GM18909 (cell line): ENCODE data around the gene TENM3.

Experiments used
- ATAC-seq: cut with Tn5 transposase; IDR thresholded peaks from one replicate; pipeline ENCODE4 v1.9.1; 2021; ENCODE audit warnings: mild to moderate bottlenecking; ENCODE audit not compliant: unreplicated experiment, poor library complexity

TENM3 gene

GRCh38 chr4:182320092-182320491 lies 76.9 kb downstream of the TENM3 start:
- no peak for ATAC-seq

GRCh38 chr4:182320580-182320979 lies 77.4 kb downstream of the TENM3 start:
- no peak for ATAC-seq

- ATAC-seq: no peak
Measured at GRCh38 chr4:182324282-182324681, 81.1 kb downstream of the TENM3 start.

- ATAC-seq: no peak
Measured at GRCh38 chr4:182325397-182325796, 82.2 kb downstream of the TENM3 start.

GRCh38 chr4:182325848-182326255 lies 82.7 kb downstream of the TENM3 start:
- ATAC-seq: no peak

GRCh38 chr4:182328505-182328904 lies 85.3 kb downstream of the TENM3 start:
- no peak for ATAC-seq

GRCh38 chr4:182337366-182337765 lies 94.2 kb downstream of the TENM3 start:
- no peak for ATAC-seq

GRCh38 chr4:182338063-182338462 lies 94.9 kb downstream of the TENM3 start:
- ATAC-seq: no peak

GRCh38 chr4:182338746-182339145 lies 95.5 kb downstream of the TENM3 start:
- no peak for ATAC-seq

GRCh38 chr4:182339221-182339641 lies 96.0 kb downstream of the TENM3 start:
- ATAC-seq: no peak

- no peak for ATAC-seq
Measured at GRCh38 chr4:182343453-182343852, 100.3 kb downstream of the TENM3 start.

GRCh38 chr4:182344968-182345367 lies 101.8 kb downstream of the TENM3 start:
- no peak for ATAC-seq

- ATAC-seq: no peak
Measured at GRCh38 chr4:182346250-182346649, 103.0 kb downstream of the TENM3 start.

- no peak for ATAC-seq
Measured at GRCh38 chr4:182346675-182347375, 103.6 kb downstream of the TENM3 start.

- no peak for ATAC-seq
Measured at GRCh38 chr4:182348779-182349326, 105.7 kb downstream of the TENM3 start.

GRCh38 chr4:182350041-182350440 lies 106.8 kb downstream of the TENM3 start:
- ATAC-seq: no peak

GRCh38 chr4:182351485-182351884 lies 108.3 kb downstream of the TENM3 start:
- no peak for ATAC-seq

GRCh38 chr4:182354106-182354505 lies 110.9 kb downstream of the TENM3 start:
- no peak for ATAC-seq

GRCh38 chr4:182354867-182355266 lies 111.7 kb downstream of the TENM3 start:
- ATAC-seq: no peak

GRCh38 chr4:182367153-182367552 lies 124.0 kb downstream of the TENM3 start:
- ATAC-seq: no peak

- ATAC-seq: no peak
Measured at GRCh38 chr4:182369211-182369610, 126.0 kb downstream of the TENM3 start.

GRCh38 chr4:182370491-182370890 lies 127.3 kb downstream of the TENM3 start:
- ATAC-seq: no peak
